Stimulated activated CD4-positive, alpha-beta T cell treated with anti-CD3 and anti-CD28 coated beads, Interleukin-1b, Interleukin-23, amount 100 ng/mL, for 24 hours (primary cell): Measurements from ENCODE around the gene KIAA2012.
"Not testable (repeated sequence)": the region's sequence is repeated elsewhere in the genome, so short reads cannot be mapped to it uniquely, and the experiment has no call there.

ENCODE experiments used
- DNase-seq, 4 experiments: peaks; one replicate each; pipeline ENCODE4 v3.0.0-alpha.2; 2020; ENCODE audit warnings: low read depth in 4 of 4, low spot score in 1 of 4

Gene KIAA2012

DNA sequence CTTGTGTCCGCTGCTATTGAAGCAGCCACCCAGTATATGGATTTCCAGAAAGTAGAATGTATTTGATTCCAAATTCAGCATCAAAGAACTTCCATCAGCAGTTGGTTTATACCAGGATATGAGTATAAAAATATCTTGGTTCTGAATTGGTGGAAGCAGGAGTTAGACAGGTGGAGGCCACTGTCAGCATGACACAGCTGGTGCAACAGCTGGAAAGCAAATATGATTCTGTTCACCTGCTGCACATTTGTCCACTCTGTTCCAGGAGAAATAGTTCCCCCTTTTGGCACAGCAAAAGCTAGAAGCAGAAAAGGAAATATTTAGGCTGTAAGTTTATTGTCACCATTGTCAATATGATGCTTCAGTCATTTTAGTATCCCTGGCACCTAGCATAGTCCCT is 41.2 kb downstream of the KIAA2012 start:
- DNase-seq, result no peak

DNA sequence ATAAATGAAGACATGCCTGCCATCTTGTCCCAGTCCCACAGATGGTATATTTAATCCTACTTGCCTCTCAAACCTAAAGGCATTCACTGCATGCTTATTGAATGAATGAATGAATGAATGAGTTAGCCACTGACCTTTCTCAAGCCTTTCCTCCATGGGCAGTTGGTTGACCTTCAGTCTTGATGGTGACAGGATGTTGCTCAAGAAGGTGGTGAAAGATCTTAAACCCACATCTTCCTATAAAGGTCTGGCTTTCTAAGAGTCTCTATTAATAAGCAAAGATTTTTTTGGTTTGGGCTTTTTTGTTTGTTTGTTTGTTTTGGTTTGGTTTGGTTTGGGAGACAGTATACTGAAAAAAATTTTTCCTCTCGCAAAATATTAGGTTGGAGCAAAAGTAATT is 41.7 kb downstream of the KIAA2012 start:
- DNase-seq, result no peak

DNA sequence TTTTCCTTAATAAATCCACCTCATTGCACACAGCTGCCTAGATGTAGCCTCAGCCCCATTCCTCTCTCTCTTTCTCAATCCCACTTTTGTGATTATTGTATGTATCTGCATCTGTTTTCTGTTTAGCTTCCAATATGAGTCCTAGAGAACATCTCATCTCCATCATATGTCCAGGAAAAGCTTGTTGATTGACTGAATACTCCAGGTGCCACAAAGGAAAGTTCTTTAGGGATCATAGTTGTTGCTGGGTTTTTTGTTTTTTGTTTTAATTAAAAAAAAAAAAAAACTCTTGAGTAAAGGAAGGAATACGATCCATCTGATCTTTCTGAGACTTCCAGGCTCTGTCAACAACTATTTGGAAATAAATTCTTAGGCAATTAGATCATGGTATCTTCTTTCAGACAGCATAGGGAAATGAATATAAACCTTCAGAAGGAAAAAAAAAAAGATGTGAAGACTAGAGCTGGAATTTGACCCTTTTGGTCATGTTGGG is 42.5 kb downstream of the KIAA2012 start:
- DNase-seq, result no peak

DNA sequence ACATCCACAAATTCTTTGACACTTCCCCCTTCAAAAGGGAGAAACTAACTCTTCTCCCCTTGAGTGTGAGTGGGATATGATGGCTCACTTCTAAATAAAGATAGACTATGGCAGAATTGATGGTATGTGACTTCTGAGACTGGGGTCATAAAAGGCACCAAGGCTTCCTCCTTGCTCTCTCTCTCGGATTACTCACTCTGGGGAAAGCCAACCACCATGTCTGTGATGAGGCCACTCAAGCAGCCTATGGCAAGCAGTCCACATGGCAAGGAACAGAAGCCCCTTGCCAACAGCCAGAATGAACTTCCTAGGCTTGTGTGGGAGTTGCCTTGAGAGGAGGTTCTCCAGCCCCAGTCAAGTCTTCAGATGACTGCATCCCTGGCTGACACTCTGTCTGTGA is 43.6 kb downstream of the KIAA2012 start:
- DNase-seq, result no peak

DNA sequence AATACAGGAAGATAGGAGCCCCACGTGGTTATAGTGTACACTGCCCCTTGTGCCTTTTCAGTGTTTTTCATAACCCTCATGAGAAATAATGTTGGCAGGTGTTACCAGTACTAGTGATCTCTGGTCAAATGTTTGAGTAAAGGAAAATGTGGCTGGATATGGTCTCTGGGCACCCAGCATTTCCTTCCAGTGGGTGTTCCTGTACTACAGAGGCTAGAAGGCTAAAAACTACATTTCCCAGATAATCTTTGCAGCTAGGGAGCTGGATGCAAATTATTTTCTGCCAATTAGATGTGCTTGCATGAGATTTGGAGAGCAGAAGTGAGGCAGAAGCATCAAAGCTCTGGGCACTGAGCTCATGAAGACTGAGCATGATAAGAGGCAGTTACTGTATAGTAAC is 45.1 kb downstream of the KIAA2012 start:
- DNase-seq, result no peak

DNA sequence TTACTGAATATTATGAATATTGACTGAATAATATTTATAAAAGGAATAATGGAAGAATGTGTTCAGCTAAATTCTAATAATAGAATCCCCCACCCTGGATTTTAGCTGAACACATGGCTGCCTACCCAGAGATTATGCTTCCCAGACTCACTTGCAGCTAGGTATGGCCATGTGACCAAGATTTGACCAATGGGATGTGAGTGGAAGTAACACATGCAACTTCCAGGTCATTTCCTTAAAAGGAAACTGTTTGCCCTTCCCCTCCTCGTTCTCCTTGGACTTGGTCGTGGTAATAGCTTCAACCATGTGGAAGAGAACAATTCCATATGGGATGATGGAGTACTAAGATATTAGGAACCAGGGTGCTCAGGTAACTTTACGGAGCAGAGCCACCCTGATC is 47.8 kb downstream of the KIAA2012 start:
- no peak for DNase-seq

DNA sequence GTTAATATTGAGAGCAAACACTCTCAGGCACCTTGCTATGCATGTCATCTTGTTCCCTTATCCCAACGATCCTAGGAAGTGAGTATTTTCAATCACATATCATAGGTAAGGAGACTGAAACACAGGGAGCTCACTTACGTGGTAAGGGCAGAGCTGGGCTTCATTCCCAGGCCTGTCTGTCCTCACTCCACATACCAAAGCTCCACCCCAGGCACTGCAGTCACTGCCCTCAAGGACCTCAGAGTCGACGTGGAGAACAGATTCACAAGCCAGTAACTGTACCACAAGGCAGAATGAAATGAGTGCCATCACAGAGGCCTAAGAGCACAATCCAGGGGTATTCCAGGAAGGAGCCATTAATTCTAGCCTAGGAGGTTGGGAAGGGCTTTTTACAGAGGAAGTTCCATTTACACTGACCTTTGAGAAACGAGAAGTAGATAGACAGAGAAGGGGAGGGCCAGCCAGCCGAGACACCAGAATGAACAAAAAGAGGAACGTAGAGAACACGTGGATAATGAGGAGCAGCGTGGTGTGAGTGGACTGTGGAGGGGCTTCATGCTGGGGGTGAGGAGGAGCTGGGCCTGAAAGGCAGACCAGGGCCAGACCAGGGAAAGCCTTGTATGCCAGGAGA is 48.6 kb downstream of the KIAA2012 start:
- DNase-seq, result no peak

DNA sequence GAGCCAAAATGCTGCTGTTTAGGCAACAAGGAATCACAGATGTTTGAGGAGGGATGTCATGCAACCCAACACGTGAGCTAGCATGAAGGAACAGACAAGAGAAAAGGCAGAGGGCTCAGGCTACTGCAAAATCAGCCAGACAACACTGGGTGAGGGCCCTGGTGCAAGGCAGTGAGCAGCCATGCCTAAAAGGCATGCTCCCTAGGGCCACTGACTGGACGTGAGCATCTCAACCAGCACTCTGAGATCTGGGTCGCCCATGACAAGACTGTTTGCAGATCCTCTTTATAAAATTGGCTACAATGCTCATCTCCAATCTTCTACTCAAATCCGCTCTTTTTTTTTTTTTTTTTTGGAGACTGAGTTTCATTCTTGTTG is 49.1 kb downstream of the KIAA2012 start:
- DNase-seq, result no peak

DNA sequence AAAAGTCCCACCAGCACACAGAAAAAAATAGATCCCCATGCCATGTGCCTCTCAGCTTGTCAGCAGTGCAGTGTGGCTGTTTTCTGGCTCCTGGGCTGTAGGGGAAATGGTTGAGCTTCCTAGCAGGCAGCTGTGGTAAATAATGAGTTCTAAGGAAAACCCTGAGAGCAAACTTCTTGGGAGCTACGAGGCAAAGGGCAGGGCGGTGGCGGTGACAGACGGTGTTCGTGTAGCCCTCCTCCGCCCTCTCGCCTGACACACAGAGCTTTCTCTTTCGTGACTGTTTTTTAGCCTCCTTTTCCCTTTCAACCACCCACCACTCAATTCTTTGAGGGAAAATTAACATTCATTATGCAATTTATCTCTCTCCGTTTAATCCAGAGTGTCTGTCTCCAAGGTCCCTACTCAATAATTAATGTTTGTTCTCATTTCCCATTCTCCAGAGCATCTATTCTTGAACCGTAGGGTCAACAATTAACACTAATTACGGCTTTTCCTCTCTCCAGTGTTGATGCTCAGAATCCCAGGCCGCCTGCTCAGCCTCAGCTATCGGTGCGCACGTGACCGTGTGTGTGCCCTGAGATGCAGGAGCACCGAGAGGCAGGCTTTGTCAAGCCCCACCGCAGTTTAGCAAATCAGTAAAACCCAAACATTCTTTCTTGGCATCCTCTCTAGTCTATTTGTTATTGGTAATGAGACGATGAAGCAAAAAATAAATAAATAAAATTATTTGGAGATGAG is 50.1 kb downstream of the KIAA2012 start:
- no peak for DNase-seq

DNA sequence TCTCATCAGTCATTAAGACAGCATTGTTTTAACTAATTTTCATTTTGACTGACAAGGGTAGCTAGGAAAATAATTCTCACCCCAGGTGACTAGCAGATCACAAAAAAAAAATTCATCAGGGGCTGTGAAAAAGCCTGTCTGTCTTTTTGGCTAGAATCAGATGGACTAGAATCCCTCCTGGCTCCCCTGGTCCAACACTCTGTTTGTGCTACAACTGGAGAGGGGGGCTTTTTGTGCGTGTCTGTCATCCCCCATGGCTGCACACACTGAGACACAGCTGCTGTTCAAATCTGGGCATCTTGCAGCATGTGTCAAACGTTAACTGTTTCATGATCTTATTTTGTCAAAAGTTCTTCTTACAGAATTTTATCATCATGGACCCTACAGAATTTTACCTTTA is 51.2 kb downstream of the KIAA2012 start:
- DNase-seq, result no peak

DNA sequence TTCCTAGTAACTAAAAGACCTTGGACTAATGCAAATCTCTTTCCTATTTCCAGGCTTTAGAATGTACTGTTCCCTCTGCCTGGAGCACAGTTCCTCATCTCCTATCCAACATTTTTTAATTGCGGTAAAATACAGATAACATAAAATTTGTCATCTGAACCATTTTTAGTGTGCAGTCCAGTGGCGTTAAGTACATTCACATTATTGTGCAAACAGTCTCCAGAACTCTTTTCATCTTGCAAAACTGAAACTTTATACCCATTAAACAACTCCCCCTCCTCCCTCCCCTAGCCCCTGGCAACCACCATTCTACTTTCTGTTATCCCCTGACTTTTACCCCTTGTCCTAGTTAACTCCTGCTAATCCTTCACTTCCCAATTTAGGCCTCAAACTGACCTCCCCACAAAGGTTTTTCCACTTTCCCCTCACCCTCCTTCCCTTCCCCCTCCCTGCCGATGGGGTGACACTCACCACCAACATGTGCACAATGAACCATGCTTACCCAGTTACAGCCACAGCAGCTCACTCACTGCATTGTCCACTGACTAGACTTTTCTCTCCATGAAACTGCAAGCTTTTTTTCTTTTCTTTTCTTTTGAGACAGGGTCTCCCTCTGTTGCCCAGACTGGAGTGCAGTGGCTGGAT is 54.8 kb downstream of the KIAA2012 start:
- DNase-seq, result no peak

DNA sequence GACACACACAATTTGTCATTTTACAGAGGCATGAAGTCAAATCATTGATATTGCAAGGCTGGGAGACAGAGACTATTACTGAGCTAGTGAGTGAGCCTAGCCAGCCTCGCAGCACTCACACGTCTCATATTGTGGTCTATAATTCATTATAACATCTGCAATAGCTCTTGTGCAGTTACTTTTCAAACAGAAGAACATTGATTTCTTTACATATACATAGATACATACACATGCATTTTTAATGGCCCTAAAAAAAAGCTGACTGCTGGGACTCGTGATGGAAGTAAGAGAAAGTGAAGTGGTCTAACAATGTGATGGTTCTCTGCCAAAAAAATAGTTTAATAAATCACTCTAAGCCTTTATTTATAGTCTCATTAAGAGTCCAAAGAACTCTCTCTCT is 56.8 kb downstream of the KIAA2012 start:
- no peak for DNase-seq

DNA sequence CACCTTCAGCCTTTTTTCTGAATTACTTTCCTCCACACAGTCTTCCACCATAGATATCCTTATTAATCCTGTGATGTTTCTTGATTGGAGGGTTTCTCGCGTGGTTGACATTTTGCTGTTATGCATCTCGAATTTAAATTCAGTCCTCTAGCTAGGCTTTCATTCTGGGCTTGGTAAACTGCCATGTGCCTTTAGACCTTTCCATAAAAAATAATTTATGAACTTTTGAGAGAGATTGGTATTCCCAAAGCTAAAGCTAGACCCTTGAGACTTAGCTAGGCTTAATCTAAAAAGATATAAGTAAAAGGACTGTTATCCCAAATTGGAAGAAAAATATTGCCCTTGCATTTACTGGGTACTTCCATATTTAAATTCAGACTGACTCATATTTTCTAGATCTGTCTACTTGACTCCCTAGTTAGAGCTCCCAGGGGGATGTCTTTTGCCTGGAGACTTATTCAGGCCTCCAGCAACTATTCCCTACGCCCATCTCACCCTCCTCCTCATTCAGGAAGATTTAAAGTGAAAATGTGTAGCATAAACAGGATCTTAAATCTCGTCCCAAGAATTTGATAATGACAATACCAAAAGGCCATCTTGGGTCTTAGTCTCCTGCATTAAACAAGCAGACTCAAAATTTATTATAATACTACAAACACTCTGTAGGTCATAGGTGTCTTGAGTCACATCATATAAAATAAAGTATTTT is 60.3 kb downstream of the KIAA2012 start:
- DNase-seq, result no peak

DNA sequence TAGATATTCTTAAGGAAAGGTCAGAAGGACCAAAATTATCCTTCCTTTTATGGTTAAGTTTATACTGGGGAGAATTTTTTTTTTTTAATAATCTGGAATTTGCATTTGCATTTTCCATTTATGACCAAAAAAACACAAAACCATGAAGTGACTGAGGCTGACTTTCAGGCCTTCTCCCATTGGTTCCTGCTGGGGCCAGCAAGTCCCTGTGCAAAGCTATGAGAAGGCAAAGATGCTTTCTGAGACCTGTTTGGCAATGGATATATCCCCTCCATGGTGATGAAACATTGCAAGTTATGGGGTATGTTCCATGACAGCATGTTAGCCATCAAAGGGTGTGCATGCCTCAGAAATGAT is 60.8 kb downstream of the KIAA2012 start:
- DNase-seq, result no peak

DNA sequence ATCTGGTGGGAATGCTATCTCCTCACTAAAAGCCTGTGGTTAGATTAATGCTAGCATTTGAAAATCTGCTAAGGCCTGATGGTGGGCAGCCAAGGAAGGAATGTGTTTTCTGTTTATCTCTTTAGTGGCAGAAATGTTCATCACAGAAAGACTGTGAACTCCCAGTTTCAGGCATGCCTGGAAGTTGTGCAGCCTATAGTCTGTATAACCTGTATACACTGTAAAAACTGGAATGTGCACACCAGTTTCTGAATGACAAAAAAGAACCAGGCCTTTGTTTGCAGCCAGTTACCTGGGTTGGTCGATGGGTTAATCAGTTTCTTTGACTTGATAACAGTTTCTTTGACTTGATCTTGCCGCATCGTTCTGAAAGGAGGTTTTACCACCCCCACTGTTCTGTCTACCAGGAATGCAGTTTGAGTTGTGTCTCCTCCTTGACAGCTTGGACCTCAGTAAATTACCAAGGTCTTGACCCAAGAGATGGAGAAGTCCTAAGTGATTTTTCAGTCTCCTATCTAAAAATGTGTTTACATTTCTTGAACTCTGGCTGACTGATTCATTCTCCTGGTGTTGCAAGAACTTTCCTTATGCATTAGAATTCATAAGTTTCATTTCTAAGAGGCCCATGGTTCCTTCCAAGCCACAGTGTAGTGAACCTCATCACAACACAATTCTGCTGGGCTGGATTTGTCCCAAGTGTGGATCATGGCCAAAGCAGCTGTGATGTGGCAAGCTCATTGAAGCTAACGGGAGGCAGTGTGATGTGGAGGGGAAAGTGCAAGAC is 62.2 kb downstream of the KIAA2012 start:
- no peak for DNase-seq

DNA sequence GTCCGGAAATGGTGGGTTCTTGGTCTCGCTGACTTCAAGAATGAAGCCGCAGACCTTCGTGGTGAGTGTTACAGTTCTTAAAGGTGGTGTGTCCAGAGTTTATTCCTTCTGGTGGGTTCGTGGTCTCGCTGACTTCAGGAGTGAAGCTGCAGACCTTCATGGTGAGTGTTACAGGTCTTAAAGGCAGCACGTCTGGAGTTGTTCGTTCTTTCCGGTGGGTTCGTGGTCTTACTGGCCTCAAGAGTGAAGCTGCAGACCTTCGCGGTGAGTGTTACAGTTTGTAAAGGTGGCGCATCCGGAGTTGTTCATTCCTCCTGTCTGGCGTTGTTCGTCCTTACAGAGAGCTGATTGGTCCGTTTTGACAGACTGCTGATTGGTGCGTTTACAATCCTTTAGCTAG is 63.0 kb downstream of the KIAA2012 start:
- DNase-seq, result not testable (repeated sequence)

DNA sequence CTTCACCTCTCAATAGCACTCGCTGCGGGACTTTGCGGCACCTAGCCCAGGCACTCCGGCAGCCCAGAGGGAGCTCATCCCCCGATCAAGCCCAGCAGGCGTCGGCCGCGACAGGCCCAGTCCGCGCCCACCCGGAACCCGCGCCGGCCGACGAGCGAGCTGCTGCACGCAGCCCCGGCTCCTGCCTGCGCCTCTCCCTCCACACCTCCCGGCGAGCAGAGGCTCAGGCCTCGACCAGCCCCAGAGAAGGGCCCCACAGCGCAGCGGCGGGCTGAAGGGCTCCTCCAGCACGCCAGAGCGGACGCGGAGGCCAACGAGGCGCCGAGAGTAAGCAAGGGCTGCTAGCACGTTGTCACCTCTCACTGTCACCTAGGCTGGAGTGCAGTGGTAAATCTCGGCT is 63.5 kb downstream of the KIAA2012 start:
- no peak for DNase-seq

DNA sequence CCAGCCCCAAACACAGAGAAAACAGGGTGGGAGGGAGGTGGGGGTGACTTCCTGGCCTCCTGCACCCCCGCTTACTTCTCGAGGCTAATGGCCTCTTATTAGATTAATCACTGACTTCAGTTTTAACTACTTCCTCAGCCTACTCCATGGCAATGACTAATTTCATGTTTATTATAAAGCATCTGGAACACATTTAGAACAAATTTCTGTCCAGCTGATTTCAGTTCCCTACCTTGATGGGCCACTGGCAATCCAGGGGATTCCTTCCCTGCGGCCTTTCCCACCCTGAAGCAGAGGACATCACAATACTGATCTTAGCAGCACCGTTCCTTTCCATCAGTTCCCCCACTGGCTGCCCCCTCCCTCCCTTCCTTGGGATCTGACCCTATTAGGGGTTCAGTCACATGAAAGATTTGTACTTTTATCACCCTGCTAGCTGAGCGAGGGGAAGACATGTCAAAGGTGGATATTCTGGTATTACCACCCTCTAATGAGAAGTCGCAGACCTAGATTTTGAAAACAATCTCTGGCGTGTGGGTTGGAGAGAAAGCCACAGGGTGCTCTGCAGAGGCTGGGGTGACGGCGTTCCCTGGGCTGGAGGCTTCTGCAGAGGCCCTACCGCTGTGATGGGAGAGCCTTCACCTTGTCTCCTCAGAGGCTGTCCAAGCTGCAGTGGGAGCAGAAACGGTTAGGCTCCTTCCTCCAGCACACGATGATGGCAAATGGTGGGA is 67.6 kb downstream of the KIAA2012 start:
- no peak for DNase-seq

DNA sequence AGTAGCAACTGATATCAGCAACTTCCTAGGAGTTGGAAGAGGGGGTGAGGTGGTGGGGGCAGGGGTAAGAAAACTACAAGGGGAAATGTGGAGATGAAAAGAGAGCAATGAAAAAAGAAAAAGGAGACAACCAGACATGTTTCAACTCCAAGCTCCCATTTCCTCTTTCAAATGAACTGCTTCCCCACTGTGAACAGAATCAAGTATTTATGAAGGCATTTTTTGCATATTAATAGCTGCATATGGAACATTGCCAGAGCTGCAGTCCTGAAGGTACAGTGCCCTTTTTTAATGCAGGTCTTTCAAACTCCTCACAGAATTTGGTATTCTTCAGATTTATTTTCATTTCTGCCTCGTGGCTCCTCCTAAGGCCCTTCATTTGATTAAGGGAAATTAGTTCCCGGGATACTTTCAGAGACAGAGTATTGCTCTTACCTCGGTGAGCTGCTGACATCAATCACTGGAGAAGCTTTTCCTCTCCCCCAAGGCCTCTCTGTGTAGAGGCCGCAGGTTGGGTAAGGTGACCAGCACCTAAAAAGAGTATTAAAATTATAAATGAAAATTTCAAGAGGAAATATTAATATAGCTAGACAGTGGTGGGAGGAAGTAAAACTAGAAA is 68.4 kb downstream of the KIAA2012 start:
- no peak for DNase-seq

DNA sequence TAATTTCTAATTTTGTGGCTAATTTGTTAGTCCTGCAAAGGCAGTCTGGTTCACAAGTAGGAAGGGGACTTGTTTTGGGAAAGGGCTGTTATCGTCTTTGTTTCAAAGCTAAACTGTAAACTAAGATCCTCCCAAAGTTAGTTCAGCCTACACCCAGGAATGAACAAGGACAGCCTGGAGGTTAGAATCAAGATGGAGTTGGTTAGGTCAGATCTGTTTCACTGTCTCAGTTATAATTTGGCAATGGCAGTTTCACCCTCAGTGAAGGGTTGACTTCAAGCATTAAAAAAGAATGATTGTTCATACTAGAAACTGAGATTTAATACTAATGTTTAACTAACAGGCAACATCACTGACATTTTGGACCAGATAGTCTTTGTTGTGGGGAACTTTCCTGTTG is 69.5 kb downstream of the KIAA2012 start:
- DNase-seq, result no peak
